ENCODE results near the gene TMEM115.

TMEM115 gene

DNA sequence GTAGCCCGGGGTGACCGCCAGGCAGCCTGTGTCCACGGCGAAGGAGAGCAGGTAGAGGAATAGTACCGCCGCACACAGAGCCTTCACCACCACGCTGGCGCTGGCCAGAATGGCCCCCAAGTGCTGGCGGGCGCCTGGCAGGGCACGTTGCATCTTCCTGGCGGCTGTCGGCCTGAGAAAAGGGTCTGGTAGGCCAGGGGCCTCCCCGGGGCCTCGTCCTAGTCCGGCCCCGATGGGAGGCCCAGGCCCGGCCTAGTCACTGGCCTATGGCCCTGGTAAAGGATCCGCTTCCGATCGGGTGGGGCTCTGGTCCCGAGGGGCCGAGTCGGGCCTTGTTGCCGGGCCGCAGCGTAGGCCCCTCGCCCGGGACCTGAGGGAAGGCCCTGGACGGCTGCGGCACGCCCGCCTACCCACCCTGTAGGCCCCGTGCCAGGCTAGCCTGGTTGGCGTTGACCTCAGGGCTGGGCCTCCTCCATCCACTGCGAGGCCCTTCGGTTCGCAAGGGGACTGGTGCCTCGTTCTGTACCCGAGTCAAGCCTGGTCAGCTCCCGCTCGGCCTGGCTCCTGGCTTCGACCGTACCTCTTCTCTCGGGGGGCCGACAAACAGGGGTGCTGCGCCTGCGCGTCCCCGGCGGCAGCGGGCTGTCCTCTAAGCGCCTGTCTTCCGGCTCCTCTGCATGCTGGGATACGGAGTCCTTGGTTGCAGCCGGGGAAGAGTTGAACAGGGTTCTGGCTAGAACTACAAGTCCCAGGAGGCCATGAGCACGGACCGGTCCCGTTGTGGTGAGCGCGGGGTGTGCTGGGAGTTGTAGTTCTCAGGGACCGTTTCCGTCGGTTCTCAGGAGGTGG is at the start of gene TMEM115 (continued):
- TF ChIP-seq PBX3 (CRISPR knock-in tag; IDR thresholded peaks at IDR 0.05) (no peak), KLF1 (tag by site-specific recombination; IDR thresholded peaks at IDR 0.05) (peak; percentile 67), ZNF121 (tag by site-specific recombination; IDR thresholded peaks at IDR 0.05) (no peak), WT1 (tag by site-specific recombination; IDR thresholded peaks at IDR 0.05) (no peak), ZNF510 (tag by site-specific recombination; IDR thresholded peaks at IDR 0.05; ENCODE audit: insufficient replicate concordance) (no peak), ZFP3 (tag by site-specific recombination; IDR thresholded peaks at IDR 0.05; ENCODE audit: low read depth) (no peak), ZNF324 (tag by site-specific recombination; IDR thresholded peaks at IDR 0.05) (peak; percentile 52; the same call in 1 of the 2 replicates), ZNF157 (tag by site-specific recombination; IDR thresholded peaks at IDR 0.05) (no peak), ZNF2 (tag by site-specific recombination; IDR thresholded peaks at IDR 0.05) (peak; percentile 61; the same call in 1 of the 2 replicates), ZNF155 (tag by site-specific recombination; IDR thresholded peaks at IDR 0.05) (no peak), ZIC2 (tag by site-specific recombination; IDR thresholded peaks at IDR 0.05) (no peak), ZNF777 (tag by site-specific recombination; IDR thresholded peaks at IDR 0.05; ENCODE audit: borderline replicate concordance) (0 out of 2 replicates have a peak, but pooled peaks have one; percentile 26), ZNF239 (tag by site-specific recombination; IDR thresholded peaks at IDR 0.05) (no peak), ZNF433 (tag by site-specific recombination; IDR thresholded peaks at IDR 0.05; ENCODE audit: low read depth) (no peak), ZNF830 (tag by site-specific recombination; IDR thresholded peaks at IDR 0.05; ENCODE audit: low read depth) (no peak), SCRT1 (tag by site-specific recombination; IDR thresholded peaks at IDR 0.05; ENCODE audit: borderline replicate concordance) (no peak), ZNF112 (tag by site-specific recombination; IDR thresholded peaks at IDR 0.05) (no peak), ZNF23 (tag by site-specific recombination; IDR thresholded peaks at IDR 0.05; ENCODE audit: borderline replicate concordance) (no peak), ZNF629 (tag by site-specific recombination; IDR thresholded peaks at IDR 0.05) (no peak), PRDM1 (tag by site-specific recombination; IDR thresholded peaks at IDR 0.05) (no peak), ZNF175 (tag by site-specific recombination; IDR thresholded peaks at IDR 0.05) (no peak), ZNF776 (tag by site-specific recombination; IDR thresholded peaks at IDR 0.05; ENCODE audit: borderline replicate concordance) (no peak), KLF9 (tag by site-specific recombination; IDR thresholded peaks at IDR 0.05; ENCODE audit: low read depth) (peak; percentile 50; the same call in 1 of the 2 replicates), ZFHX2 (tag by site-specific recombination; conservative IDR thresholded peaks at IDR 0.05) (peak; percentile 32; the same call in 1 of the 2 replicates), ZNF76 (tag by site-specific recombination; IDR thresholded peaks at IDR 0.05; ENCODE audit: borderline replicate concordance, low read depth) (peak; percentile 99), HOXD13 (CRISPR knock-in tag; IDR thresholded peaks at IDR 0.05; ENCODE audit: borderline replicate concordance) (no peak), HOXA7 (CRISPR knock-in tag; IDR thresholded peaks at IDR 0.05; ENCODE audit: borderline replicate concordance) (no peak), EGR2 (tag by site-specific recombination; IDR thresholded peaks at IDR 0.05; ENCODE audit: low read depth) (peak; percentile 15; the same call in 1 of the 2 replicates), ZNF654 (tag by site-specific recombination; IDR thresholded peaks at IDR 0.05; ENCODE audit: low read depth) (no peak), ZNF521 (tag by site-specific recombination; IDR thresholded peaks at IDR 0.05) (no peak), ZNF133 (tag by site-specific recombination; IDR thresholded peaks at IDR 0.05) (no peak), ZNF248 (tag by site-specific recombination; IDR thresholded peaks at IDR 0.05) (no peak), ZNF670 (tag by site-specific recombination; IDR thresholded peaks at IDR 0.05; ENCODE audit: low read depth) (no peak), MYNN (tag by site-specific recombination; IDR thresholded peaks at IDR 0.05; ENCODE audit: borderline replicate concordance) (no peak), ZNF513 (tag by site-specific recombination; IDR thresholded peaks at IDR 0.05) (no peak)
- TF ChIP-seq, protein P1, sequence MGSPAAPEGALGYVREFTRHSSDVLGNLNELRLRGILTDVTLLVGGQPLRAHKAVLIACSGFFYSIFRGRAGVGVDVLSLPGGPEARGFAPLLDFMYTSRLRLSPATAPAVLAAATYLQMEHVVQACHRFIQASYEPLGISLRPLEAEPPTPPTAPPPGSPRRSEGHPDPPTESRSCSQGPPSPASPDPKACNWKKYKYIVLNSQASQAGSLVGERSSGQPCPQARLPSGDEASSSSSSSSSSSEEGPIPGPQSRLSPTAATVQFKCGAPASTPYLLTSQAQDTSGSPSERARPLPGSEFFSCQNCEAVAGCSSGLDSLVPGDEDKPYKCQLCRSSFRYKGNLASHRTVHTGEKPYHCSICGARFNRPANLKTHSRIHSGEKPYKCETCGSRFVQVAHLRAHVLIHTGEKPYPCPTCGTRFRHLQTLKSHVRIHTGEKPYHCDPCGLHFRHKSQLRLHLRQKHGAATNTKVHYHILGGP (tag by site-specific recombination; IDR thresholded peaks at IDR 0.05), result no peak
- TF ChIP-seq, protein P2, sequence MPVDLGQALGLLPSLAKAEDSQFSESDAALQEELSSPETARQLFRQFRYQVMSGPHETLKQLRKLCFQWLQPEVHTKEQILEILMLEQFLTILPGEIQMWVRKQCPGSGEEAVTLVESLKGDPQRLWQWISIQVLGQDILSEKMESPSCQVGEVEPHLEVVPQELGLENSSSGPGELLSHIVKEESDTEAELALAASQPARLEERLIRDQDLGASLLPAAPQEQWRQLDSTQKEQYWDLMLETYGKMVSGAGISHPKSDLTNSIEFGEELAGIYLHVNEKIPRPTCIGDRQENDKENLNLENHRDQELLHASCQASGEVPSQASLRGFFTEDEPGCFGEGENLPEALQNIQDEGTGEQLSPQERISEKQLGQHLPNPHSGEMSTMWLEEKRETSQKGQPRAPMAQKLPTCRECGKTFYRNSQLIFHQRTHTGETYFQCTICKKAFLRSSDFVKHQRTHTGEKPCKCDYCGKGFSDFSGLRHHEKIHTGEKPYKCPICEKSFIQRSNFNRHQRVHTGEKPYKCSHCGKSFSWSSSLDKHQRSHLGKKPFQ (tag by site-specific recombination; IDR thresholded peaks at IDR 0.05), result no peak

Measured in HEK293 (cell line).